ENCODE measurements around the gene CERK.

CERK gene

DNA sequence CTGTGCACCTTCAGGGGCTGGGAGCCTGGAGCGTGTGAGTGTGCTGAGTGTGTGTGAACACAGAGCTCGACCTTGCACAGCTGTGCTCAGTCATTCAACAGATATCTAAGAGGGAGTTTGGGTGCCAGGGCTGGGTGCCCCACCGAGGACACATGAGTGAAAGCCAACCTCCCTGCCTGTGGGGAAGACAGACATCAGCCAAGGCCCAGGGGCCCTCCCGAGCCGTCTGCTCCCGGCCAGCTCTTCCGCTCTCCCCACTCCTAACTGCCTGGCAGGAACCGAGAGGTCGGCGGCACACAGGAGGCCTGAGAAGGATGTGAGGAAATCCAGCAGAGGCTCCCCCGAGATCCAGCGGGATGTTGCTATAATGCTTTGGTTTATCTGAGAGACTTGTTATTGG lies 32.0 kb downstream of the CERK start:
- TF ChIP-seq POLR2AphosphoS5 (IDR thresholded peaks at IDR 0.05; ENCODE audit: low read depth, low read length) = no peak
- TF ChIP-seq TAF1 (IDR thresholded peaks at IDR 0.05; ENCODE audit: borderline replicate concordance, low read depth, low read length) = no peak
- TF ChIP-seq POLR2A (IDR thresholded peaks at IDR 0.05; ENCODE audit: low read depth, low read length) = no peak
- DNase-seq (ENCODE audit: insufficient read length) = no peak
- FAIRE-seq = no peak

GRCh38 chr22:46703996-46704370 lies 34.1 kb downstream of the CERK start:
- FAIRE-seq = no peak
- TF ChIP-seq POLR2AphosphoS5 (IDR thresholded peaks at IDR 0.05; ENCODE audit: low read depth, low read length) = no peak
- no peak for TF ChIP-seq POLR2A (IDR thresholded peaks at IDR 0.05; ENCODE audit: low read depth, low read length)
- no peak for TF ChIP-seq TAF1 (IDR thresholded peaks at IDR 0.05; ENCODE audit: borderline replicate concordance, low read depth, low read length)
- DNase-seq (ENCODE audit: insufficient read length) = no peak

DNA sequence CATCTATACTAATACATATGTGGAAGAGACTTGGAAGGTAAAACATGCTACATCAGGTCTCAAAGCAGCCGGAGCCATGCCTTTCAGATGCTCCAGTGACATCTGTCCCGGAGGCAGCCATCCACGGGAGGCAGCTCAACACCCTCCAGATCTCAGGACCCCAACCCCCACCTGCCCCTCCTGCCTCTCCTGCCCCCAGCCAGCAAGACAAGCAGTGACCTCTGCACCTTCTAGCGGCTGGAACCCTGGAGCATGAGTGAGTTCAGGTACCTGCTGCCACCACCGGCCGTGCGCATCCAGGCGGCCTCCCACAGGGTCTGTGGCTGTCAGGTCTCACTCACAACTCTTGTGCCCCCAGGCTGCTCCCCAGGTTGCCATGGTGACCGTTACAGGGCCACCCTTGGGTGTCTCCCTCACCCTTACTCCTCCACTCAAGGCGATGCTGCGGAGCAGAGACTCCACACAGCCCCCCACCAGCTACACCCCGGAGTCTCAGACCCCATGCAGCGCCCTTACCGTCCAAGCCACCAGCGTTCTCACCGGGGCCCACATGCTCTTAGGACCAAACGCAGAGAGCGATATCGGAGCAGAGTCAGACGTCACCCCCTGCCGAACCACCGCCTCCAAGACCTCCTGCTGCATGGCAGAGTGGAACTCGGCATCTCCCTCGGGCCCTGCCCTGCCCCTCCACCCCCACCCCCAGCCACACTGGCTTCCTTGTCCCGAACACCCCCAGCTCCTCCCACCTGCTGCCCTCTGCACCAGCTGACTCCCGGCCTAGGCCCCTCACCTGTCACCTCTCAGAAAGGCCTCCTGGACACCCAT lies 34.7 kb downstream of the CERK start:
- DNase-seq (ENCODE audit: insufficient read length) (no peak), FAIRE-seq (no peak)
- TF ChIP-seq POLR2AphosphoS5 (IDR thresholded peaks at IDR 0.05; ENCODE audit: low read depth, low read length) (no peak), POLR2A (IDR thresholded peaks at IDR 0.05; ENCODE audit: low read depth, low read length) (no peak), TAF1 (IDR thresholded peaks at IDR 0.05; ENCODE audit: borderline replicate concordance, low read depth, low read length) (no peak)

GRCh38 chr22:46701262-46701661 lies 36.8 kb downstream of the CERK start:
- TF ChIP-seq POLR2AphosphoS5 (IDR thresholded peaks at IDR 0.05; ENCODE audit: low read depth, low read length) (no peak), POLR2A (IDR thresholded peaks at IDR 0.05; ENCODE audit: low read depth, low read length) (no peak), TAF1 (IDR thresholded peaks at IDR 0.05; ENCODE audit: borderline replicate concordance, low read depth, low read length) (no peak)
- no peak for FAIRE-seq

GRCh38 chr22:46699091-46699490 lies 39.0 kb downstream of the CERK start:
- FAIRE-seq = no peak

More at GRCh38 chr22:46701262-46701661, 36.8 kb downstream of the CERK start:
- DNase-seq (ENCODE audit: insufficient read length) = no peak

GRCh38 chr22:46697811-46698515 lies 40.1 kb downstream of the CERK start:
- DNase-seq (ENCODE audit: insufficient read length) (no peak), FAIRE-seq (no peak)
- TF ChIP-seq POLR2A (IDR thresholded peaks at IDR 0.05; ENCODE audit: low read depth, low read length) = no peak
- no peak for TF ChIP-seq TAF1 (IDR thresholded peaks at IDR 0.05; ENCODE audit: borderline replicate concordance, low read depth, low read length)
- no peak for TF ChIP-seq POLR2AphosphoS5 (IDR thresholded peaks at IDR 0.05; ENCODE audit: low read depth, low read length)

More at GRCh38 chr22:46699091-46699490, 39.0 kb downstream of the CERK start:
- TF ChIP-seq TAF1 (IDR thresholded peaks at IDR 0.05; ENCODE audit: borderline replicate concordance, low read depth, low read length) (no peak), POLR2AphosphoS5 (IDR thresholded peaks at IDR 0.05; ENCODE audit: low read depth, low read length) (no peak), POLR2A (IDR thresholded peaks at IDR 0.05; ENCODE audit: low read depth, low read length) (no peak)
- DNase-seq (ENCODE audit: insufficient read length) = no peak

- no peak for TF ChIP-seq POLR2A (IDR thresholded peaks at IDR 0.05; ENCODE audit: low read depth, low read length)
- no peak for TF ChIP-seq POLR2AphosphoS5 (IDR thresholded peaks at IDR 0.05; ENCODE audit: low read depth, low read length)
- no peak for TF ChIP-seq TAF1 (IDR thresholded peaks at IDR 0.05; ENCODE audit: borderline replicate concordance, low read depth, low read length)
- FAIRE-seq = no peak
- no peak for DNase-seq (ENCODE audit: insufficient read length)
Observed at GRCh38 chr22:46696614-46697013, 41.4 kb downstream of the CERK start.

GRCh38 chr22:46696229-46696518 lies 41.9 kb downstream of the CERK start:
- no peak for FAIRE-seq
- TF ChIP-seq POLR2A (IDR thresholded peaks at IDR 0.05; ENCODE audit: low read depth, low read length) (no peak), TAF1 (IDR thresholded peaks at IDR 0.05; ENCODE audit: borderline replicate concordance, low read depth, low read length) (no peak), POLR2AphosphoS5 (IDR thresholded peaks at IDR 0.05; ENCODE audit: low read depth, low read length) (no peak)
- DNase-seq (ENCODE audit: insufficient read length) = no peak

DNA sequence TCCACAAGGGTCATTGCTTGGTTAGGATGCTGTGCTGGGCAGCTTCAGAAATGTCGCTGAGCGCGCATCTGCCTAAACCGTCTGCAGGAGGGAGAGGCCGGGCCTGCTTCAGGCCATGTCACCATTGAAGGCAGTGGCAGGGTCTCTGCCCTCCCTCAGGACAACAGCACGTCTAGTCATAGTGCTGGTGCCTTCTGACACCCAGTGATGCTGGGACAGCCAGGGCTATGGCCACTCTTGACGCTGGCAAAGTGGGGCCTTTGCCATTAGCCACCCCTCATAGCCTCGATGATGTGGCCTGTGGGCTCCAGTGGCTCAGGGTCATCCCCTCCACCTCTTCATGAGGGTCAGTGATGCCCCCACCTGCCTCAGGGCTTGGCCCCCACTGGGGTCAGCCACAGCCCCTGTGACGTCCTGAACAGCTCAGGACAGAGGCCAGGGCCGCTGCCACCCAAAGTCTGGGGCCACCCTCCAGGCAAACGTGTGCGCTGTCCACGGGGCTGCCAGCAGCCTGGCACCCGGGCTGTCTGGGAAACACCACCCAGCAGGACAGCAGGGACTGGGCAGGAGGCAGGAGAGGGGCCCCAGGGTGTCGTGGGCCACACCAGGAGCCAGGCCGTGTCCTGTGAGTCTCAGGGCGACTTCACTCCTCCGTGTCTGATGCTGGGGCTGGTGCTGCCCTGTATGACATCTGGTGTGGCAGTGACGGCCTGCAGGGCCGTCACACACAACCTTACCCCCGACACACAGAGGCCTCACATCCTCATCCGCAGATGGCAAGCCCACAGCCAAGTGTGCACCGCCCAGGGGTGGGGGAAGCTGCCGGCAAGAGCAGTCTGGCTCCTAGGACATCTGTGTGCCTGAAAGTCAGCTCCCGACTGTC lies 42.5 kb downstream of the CERK start:
- FAIRE-seq = no peak
- DNase-seq (ENCODE audit: insufficient read length) = no peak
- no peak for TF ChIP-seq POLR2AphosphoS5 (IDR thresholded peaks at IDR 0.05; ENCODE audit: low read depth, low read length)
- no peak for TF ChIP-seq TAF1 (IDR thresholded peaks at IDR 0.05; ENCODE audit: borderline replicate concordance, low read depth, low read length)
- no peak for TF ChIP-seq POLR2A (IDR thresholded peaks at IDR 0.05; ENCODE audit: low read depth, low read length)

DNA sequence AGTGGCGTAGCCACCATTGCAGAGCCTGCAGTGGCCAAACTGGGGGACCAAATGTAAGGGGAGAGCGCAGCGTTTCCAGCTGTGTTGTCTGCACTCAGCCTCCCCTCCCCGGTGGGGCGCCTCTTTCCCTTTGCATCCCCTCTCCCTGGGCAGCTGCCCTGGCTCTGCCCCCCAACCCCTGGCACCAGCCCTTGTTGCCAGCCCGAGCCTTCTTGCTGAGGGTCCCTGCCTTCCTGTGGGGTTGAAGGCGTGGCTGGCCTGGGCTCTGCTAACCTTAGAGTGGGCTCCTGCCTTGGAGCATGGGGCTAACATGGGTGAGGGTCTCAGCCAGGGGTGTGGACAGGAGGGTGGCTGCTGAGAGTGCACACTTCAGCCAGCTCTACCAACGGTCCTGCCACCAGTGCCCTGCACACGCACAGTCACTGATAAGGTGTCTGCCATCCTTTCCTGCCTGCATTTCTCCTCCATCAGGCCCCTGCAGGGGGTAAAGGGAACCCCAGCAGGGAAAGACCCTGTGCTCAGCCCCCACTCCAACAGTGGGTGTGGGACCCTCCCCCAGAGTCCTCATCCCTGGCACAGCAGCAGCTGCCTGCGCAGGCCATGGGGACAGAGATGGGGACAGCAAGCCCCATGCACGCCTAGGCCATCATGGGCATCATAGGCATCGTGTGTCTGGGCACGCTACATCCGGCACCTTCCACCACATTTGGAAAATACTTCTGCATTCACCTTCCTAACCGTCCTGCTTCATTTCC lies 43.5 kb downstream of the CERK start:
- no peak for DNase-seq (ENCODE audit: insufficient read length)
- no peak for FAIRE-seq
- TF ChIP-seq TAF1 (IDR thresholded peaks at IDR 0.05; ENCODE audit: borderline replicate concordance, low read depth, low read length) (no peak), POLR2A (IDR thresholded peaks at IDR 0.05; ENCODE audit: low read depth, low read length) (no peak), POLR2AphosphoS5 (IDR thresholded peaks at IDR 0.05; ENCODE audit: low read depth, low read length) (no peak)

Data from GM12892 (cell line).